Neural cell (in vitro differentiated cells): Measurements from ENCODE around the gene VSIG10L.

Experiments
- EP300 ChIP-seq: fragments of 450-650 bp; conservative IDR thresholded peaks from 2 replicates; pipeline ENCODE4 v1.6.1; 2014; ENCODE audit warnings: antibody characterized with exemption, mild to moderate bottlenecking, moderate library complexity; ENCODE audit not compliant: poor library complexity, severe bottlenecking
- EZH2 ChIP-seq: fragments of 200-600, 300-800 bp; shearing (Covaris generic), sonication (generic); IDR thresholded peaks from 2 replicates; pipeline ENCODE4 v1.6.1; 2014; ENCODE audit warnings: antibody characterized with exemption, low read length, borderline replicate concordance, mild to moderate bottlenecking; ENCODE audit not compliant: insufficient read depth, poor library complexity, severe bottlenecking
- MXI1 ChIP-seq: fragments of 450-650 bp; conservative IDR thresholded peaks from 2 replicates; pipeline ENCODE4 v1.6.1; 2014; ENCODE audit warnings: antibody characterized with exemption, mild to moderate bottlenecking; ENCODE audit not compliant: poor library complexity, severe bottlenecking
- POLR2AphosphoS5 ChIP-seq: IDR thresholded peaks from 2 replicates; pipeline ENCODE4 v1.6.1; 2012
- RAD21 ChIP-seq: fragments of 450-650 bp; conservative IDR thresholded peaks from 2 replicates; pipeline ENCODE4 v1.6.1; 2014; ENCODE audit warnings: antibody characterized with exemption, mild to moderate bottlenecking, moderate library complexity
- SMC3 ChIP-seq: fragments of 450-650 bp; conservative IDR thresholded peaks from 2 replicates; pipeline ENCODE4 v1.6.1; 2014; ENCODE audit warnings: antibody characterized with exemption, mild to moderate bottlenecking, moderate library complexity; ENCODE audit not compliant: poor library complexity
- TAF1 ChIP-seq: IDR thresholded peaks from 2 replicates; pipeline ENCODE4 v1.6.1; 2012; ENCODE audit warnings: low read depth
- TF ChIP-seq, protein P1 (sequence below): fragments of 450-650 bp; IDR thresholded peaks from 2 replicates; pipeline ENCODE4 v1.5.1; 2014; ENCODE audit warnings: antibody characterized with exemption, mild to moderate bottlenecking, moderate library complexity; ENCODE audit not compliant: poor library complexity, severe bottlenecking
- TF ChIP-seq, protein P2 (sequence below): IDR thresholded peaks from 2 replicates; pipeline ENCODE4 v1.6.1; 2012; ENCODE audit warnings: borderline replicate concordance

DNA sequence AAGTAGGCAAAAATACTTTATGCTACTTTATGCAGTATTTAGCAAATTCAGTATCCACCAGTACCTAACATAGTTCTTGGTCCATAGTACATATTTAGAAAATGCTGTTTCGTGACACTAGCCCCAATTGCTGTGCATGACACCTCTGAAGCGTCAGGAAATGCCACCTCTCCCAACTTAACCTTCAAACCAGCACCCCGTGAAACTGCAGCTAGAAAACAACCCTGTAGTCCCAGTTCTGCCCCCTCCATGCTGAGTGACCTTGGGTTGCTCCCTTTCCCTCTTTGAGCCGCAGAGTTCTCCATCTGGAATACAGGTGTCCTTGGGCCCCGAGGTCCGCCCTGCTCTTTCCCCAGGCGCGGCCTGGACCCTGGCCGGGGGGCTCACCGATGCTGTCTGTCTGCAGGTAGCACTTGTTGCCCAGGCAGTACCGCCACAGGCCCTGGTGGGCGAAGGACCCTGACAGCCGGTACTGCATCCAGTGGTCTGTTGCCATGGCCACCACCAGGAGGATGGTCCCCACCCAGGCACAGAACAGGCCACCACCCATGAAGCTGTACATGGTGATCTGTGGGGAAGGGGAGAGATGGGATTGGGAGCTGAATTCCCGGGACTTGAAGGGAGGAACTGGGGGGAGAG lies 45.1 kb upstream of the VSIG10L start:
- TF ChIP-seq MXI1 (no peak), EZH2 (no peak), EP300 (no peak), POLR2AphosphoS5 (no peak), SMC3 (no peak), TAF1 (no peak), RAD21 (no peak)
- TF ChIP-seq, protein P1, sequence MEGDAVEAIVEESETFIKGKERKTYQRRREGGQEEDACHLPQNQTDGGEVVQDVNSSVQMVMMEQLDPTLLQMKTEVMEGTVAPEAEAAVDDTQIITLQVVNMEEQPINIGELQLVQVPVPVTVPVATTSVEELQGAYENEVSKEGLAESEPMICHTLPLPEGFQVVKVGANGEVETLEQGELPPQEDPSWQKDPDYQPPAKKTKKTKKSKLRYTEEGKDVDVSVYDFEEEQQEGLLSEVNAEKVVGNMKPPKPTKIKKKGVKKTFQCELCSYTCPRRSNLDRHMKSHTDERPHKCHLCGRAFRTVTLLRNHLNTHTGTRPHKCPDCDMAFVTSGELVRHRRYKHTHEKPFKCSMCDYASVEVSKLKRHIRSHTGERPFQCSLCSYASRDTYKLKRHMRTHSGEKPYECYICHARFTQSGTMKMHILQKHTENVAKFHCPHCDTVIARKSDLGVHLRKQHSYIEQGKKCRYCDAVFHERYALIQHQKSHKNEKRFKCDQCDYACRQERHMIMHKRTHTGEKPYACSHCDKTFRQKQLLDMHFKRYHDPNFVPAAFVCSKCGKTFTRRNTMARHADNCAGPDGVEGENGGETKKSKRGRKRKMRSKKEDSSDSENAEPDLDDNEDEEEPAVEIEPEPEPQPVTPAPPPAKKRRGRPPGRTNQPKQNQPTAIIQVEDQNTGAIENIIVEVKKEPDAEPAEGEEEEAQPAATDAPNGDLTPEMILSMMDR: no peak
- TF ChIP-seq, protein P2, sequence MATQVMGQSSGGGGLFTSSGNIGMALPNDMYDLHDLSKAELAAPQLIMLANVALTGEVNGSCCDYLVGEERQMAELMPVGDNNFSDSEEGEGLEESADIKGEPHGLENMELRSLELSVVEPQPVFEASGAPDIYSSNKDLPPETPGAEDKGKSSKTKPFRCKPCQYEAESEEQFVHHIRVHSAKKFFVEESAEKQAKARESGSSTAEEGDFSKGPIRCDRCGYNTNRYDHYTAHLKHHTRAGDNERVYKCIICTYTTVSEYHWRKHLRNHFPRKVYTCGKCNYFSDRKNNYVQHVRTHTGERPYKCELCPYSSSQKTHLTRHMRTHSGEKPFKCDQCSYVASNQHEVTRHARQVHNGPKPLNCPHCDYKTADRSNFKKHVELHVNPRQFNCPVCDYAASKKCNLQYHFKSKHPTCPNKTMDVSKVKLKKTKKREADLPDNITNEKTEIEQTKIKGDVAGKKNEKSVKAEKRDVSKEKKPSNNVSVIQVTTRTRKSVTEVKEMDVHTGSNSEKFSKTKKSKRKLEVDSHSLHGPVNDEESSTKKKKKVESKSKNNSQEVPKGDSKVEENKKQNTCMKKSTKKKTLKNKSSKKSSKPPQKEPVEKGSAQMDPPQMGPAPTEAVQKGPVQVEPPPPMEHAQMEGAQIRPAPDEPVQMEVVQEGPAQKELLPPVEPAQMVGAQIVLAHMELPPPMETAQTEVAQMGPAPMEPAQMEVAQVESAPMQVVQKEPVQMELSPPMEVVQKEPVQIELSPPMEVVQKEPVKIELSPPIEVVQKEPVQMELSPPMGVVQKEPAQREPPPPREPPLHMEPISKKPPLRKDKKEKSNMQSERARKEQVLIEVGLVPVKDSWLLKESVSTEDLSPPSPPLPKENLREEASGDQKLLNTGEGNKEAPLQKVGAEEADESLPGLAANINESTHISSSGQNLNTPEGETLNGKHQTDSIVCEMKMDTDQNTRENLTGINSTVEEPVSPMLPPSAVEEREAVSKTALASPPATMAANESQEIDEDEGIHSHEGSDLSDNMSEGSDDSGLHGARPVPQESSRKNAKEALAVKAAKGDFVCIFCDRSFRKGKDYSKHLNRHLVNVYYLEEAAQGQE: no peak
